Measurements from ENCODE around the gene CD38.
A peak's percentile ranks its signal among the peaks of the same experiment; 100 is the strongest.
"Not testable (repeated sequence)": the region's sequence is repeated elsewhere in the genome, so short reads cannot be mapped to it uniquely, and the experiment has no call there.

The CD38 gene

DNA sequence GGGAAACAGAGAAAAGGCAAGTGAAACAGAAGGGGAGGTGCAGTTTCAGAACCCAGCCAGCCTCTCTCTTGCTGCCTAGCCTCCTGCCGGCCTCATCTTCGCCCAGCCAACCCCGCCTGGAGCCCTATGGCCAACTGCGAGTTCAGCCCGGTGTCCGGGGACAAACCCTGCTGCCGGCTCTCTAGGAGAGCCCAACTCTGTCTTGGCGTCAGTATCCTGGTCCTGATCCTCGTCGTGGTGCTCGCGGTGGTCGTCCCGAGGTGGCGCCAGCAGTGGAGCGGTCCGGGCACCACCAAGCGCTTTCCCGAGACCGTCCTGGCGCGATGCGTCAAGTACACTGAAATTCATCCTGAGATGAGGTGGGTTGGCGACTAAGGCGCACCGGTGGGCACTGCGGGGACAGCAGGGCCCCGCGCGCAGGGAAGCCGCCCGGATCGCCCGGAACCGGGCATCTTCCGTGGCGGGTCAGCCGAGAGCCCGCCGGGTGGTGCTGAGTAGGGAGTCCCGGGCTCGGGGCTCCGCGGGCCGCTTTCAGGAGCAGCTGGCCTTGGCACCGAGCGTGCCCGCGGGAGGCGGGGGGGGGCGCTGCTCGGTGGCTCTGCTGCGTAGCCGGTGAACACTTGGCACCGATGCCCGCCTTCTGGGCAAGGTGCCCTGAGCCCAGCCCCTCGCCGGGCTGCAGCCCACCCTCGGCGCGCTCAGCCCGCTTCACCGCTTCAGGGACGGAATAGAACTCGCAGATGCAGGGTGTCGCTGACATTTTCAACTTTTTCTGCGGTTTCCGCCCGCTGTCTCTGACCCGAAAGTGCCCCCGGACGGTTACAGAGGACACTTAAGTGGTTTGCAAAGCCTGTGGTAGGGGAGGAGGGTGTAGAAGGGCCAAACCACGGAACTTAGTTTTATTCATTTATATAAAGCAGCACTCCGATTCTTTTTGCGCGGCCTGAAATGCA is at the start of gene CD38:
Gene CD38, plus strand, starts transcription at position 40 of the 953 bp plus-strand sequence. Its CDS starts 87 bp downstream, at position 127.
- FAIRE-seq = no peak

GRCh38 chr4:15729910-15730533 is 48.1 kb upstream of the CD38 start:
- FAIRE-seq = peak; percentile 93

DNA sequence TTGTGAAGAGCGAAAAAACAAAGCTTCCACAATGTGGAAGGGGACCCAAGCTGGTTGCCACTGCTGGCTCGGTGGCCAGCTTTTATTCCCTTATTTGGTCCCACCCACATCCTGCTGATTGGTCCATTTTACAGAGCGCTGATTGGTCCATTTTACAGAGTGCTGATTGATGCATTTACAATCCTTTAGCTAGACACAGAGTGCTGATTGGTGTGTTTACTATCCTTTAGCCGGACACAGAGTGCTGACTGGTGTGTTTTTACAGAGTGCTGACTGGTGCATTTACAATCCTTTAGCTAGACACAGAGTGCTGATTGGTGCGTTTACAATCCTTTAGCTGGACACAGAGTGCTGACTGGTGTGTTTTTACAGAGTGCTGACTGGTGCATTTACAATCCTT is 45.1 kb upstream of the CD38 start:
- FAIRE-seq = not testable (repeated sequence)

GRCh38 chr4:15735536-15735935 is 42.6 kb upstream of the CD38 start:
- no peak for FAIRE-seq

DNA sequence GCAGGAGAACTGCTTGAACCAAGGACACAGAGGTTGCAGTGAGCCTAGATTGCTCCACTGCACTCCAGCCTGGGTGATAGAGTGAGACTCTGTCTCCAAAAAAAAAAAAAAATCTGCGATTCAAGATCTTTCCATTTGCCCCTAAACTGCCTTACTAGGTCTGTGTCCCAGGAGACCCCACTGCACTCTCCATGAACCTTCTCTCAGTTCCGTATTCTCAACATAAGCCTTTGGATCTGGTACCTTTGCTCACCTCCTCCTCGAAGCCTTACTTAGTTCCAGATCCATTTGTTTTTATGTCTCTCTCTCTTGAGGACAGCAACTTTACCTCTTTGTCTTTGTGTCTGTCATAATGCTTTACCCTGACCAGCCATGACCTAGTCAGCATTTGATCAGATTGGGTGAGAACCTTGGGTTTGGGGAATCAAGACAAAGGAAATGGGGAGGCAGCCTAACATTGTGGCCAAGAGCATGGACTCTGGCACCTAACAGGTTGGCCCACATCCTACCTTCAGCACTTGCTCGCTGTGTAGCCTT is 41.5 kb upstream of the CD38 start:
- FAIRE-seq = no peak

DNA sequence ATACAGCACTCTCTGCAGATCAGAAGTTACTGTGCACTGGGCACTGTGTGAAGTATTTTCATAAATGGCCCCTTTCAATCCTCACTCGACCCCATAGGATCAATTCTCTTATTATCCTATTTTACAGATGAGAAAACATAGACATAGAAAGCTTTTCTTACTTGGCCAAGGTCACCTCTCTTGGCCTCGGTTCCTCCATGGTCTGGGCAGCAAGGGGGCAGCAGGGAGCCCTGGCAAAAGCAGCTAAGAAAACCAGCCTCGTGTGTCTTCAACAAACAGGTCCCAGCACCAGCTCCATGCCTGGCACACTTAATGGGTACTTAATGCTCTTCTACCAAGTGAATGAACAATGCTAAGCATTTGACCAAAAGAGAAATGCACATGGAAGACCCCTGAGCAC is 40.9 kb upstream of the CD38 start:
- no peak for FAIRE-seq

DNA sequence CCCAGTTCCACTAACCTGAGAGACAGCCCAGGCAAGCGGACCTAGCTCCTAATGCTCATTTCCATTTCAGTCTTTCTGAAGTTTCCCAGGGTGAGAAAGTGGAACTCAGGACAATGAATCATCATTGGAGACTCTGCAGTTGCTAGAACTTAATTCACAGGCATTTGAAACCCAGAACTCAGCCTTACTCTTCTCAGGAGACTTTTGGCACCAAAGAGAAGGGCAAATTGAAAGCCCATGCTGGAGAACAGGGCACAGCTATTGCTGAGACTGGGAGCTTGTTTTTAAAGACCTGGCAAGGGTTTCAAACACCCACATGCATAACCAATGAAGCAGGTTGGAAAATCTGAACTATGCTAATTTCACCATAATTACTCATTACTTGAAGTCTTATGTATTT is 39.3 kb upstream of the CD38 start:
- FAIRE-seq = no peak

GRCh38 chr4:15740764-15741404 is 37.2 kb upstream of the CD38 start:
- FAIRE-seq = no peak

DNA sequence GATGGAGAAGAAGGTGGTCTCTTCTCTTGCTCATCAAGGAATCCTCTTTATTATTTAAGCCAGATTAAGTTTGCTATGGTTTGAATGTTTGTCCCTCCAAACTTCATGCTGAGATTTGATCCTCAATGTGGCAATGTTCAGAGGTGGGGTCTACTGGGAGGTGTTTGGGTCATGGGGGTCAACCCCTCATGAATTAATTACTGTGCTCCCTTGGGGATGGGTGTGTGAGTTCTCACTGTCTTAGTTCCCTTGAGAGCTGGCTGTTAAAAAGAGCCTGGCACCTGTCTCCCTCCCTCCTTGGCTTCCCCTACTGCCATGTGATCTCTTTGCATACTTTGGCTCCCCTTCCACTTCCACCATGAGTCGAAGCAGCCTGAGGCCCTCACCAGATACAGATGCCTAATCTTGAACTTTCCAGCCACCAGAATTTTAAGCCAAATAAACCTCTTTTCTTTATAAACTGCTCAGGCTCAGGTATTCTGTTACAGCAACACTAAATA is 36.0 kb upstream of the CD38 start:
- no peak for FAIRE-seq

DNA sequence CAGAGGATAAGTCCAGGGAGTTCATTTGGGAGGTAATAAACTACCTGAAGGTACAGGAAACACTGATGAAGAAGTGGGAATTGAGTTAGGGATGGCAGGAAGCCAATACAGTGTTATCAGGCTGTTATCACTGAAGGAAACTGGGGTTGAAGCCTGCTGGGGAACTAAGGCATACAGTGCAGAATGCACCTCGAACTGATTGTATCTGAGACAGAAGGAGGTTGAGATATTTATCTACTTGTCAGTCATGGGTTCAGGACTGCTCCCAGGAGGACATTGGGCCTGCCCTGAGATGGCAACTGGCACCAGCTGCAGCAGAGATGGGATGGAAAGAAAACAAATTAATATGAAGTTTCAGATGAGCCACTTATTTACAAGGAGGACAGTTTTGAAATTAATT is 35.5 kb upstream of the CD38 start:
- FAIRE-seq = no peak

DNA sequence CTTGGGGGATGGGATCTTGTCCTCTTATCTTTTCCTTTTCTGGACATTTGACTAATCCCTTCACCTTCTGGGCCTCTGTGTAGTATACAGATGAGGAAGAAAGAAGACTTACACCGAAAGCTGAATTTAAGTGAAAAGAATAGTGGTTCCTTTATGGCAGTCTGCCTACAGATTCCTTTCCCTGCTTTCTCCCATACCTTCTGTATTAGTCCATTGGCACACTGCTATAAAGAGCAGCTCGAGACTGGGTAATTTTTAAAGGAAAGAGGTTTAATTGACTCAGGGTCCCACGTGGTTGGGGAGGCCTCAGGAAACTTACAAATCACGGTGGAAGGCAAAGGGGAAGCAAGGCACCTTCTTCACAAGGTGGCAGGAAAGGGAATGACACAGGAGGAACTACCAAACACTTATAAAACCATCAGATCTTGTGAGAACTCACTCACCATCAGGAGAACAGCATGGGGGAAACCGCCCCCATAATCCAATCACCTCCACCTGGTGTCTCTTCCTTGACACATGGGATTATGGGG is 34.0 kb upstream of the CD38 start:
- FAIRE-seq = no peak

DNA sequence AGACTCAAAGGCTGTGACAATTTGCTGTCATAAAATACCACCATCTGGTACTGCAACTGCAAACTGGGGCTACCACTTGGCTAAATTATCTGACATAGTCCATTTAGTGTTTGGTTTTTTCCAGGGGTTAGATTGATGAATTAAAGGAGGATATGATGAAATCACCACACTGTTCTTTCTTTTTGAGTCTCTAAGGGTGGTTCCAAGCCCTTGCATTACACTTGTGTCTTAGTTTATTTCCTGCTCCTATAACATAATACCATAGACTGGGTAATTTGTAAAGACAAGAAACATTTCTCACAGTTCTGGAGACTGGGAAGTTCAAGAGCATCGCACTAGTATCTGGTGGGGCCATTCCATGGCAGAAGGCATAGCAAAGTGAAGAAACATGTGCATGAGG is 32.0 kb upstream of the CD38 start:
- no peak for FAIRE-seq

DNA sequence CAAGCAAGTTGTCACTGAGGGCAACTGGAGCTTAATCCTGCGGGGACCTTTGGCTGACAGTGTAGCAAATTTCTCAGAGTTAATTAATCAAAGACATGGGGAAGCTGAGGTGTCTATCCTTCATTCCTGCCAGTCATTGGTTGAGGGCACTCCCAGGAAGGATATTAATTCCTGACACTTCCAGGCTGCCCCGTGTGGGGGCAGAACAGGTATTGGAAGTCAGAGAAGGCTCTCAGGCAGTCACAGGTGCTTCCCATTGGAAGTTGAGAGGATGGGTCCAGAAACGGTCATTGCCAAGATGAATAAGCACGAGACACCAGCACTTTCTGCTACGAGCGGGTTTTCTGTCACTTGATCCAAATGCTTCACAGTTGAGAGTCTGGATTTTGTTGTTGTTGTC is 29.1 kb upstream of the CD38 start:
- FAIRE-seq = no peak

DNA sequence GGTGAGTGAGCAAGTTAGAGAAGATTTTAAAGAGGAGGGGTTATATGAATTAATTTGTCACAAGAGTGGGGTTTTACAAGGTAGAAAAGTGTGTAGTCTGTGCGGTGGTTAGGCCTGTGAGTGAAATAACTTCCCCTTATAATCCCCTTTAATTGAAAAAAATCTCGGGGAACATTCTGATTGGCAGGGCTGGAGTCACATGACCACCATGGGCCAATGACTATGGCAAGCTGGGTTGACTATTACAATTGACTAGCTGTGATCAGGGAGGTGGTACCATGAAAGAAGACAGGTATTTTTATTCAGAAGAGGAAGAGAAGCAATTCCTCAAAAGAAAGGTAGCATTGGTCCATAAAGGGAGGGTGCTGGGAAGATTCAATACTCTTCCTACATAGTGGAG is 27.0 kb upstream of the CD38 start:
- FAIRE-seq = no peak

- FAIRE-seq = no peak
These were observed 25.0 kb upstream of the CD38 start for GRCh38 chr4:15753081-15753480.

- FAIRE-seq = no peak
These were observed 24.3 kb upstream of the CD38 start for GRCh38 chr4:15753786-15754185.

- no peak for FAIRE-seq
These were observed 23.8 kb upstream of the CD38 start for GRCh38 chr4:15754323-15754722.

GRCh38 chr4:15755321-15756155 is 22.6 kb upstream of the CD38 start:
- FAIRE-seq = no peak

GRCh38 chr4:15756361-15756861 is 21.7 kb upstream of the CD38 start:
- FAIRE-seq = no peak

DNA sequence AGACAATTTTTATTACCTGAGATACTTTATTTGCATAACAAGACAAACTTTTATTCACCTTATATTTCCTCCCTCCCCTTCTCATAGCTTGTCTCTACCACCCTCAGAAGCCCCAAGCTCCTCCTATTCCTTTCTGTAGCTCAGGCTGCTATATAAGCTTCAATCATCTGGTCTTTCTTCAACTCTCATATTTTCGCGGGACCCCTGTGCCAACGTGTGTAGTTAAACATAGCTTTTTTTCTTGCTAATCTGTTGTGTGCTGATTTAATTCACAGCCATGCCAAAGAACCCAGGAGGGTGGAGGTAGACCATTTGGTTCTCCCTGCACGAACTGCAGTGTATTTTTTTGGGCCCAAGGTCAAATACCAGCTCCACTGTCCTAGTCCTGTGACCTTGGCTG is 21.1 kb upstream of the CD38 start:
- no peak for FAIRE-seq

- FAIRE-seq = no peak
These were observed 19.8 kb upstream of the CD38 start for GRCh38 chr4:15758294-15758693.

DNA sequence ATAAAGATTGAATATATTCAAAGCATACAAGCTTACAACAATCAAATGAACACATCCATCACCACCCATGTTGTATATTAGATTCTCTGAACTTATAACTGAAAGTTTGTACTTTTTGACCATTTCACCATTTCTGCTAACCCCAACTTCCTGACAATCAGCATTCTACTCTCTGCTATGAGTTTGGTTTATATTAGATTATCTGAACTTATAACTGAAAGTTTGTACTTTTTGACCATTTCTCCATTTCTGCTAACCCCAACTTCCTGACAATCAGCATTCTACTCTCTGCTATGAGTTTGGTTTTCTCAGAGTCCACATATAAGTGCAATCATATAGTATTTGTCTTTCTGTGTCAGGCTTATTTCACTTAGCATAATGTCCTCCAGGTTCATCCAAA is 15.7 kb upstream of the CD38 start:
- FAIRE-seq = not testable (repeated sequence)
